ENCODE data around the gene FNDC3B. TPM values are rescaled to one million over a fixed set of nuclear protein-coding genes. Genes with fewer than 3 reads are reported as not detected.

Gene FNDC3B
- total RNA-seq, 1 experiment from 2014 or later, result 48.6 TPM

DNA sequence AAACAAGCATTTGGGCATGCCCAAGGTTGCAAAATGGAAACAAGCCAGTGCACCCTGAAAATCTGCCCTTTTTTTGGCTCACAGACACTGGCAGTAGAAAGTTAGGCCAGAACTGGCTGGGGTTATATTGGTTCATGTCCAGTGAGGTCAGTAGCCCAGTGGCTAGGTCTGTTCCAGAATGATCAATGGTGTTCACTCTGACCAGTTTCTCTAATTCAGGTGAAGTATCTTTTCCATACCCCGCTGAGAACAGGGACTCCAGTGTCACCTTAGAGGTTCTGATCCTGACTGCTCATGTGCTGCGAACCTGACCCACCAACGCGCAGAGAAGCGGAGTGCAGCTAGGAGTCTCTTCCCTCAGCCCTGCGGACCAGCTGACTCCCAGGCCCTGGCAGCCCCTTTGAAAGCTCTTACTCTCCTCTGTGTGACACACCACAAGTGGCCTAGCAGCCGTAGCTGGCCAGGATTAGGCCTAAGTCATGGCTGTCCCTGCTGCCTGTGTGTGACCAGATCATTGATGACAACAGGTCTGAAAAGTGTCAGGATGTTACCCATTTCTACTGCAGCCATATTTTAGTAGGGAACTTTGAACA, 285.3 kb downstream of the FNDC3B start:
- Histone ChIP-seq H3K36me3 (ENCODE audit: low read depth, low read length) (peaks cover 33% of the 10 kb centered on the region), H3K4me2 (ENCODE audit: low read length) (no peak overlapping the region), H3K27ac (ENCODE audit: low read length) (no peak overlapping the region), H3K27me3 (ENCODE audit: low read length) (no peaks in the 10 kb centered on the region), H3K4me1 (ENCODE audit: insufficient read depth, low read length) (no peaks in the 10 kb centered on the region), H2AFZ (ENCODE audit: low read length) (no peak overlapping the region), H3K9me2 (replicated peaks; ENCODE audit: low read length) (no peaks in the 10 kb centered on the region), H3K79me2 (ENCODE audit: low read length) (no peaks in the 10 kb centered on the region), H4K20me1 (ENCODE audit: low read length) (no peaks in the 10 kb centered on the region), H3F3A (ENCODE audit: low read length, unreplicated experiment) (no peaks in the 10 kb centered on the region), H3K9ac (ENCODE audit: low read length) (no peak overlapping the region), H3K4me3 (ENCODE audit: low read length) (no peak overlapping the region), H3K9me3 (ENCODE audit: low read length) (no peaks in the 10 kb centered on the region)
- ChIA-PET POLR2A (ENCODE audit: unreplicated experiment) (no interaction called here), CTCF (no interaction called here)
- TF ChIP-seq EZH2phosphoT487 (IDR thresholded peaks at IDR 0.05; ENCODE audit: borderline replicate concordance, low read length), result no peak
- DNase-seq (no peak), ATAC-seq (no peak)
- intact Hi-C loops (cut with micrococcal nuclease), result no loop called here
- BruUV-seq (replicated peaks), result no TSS peak

DNA sequence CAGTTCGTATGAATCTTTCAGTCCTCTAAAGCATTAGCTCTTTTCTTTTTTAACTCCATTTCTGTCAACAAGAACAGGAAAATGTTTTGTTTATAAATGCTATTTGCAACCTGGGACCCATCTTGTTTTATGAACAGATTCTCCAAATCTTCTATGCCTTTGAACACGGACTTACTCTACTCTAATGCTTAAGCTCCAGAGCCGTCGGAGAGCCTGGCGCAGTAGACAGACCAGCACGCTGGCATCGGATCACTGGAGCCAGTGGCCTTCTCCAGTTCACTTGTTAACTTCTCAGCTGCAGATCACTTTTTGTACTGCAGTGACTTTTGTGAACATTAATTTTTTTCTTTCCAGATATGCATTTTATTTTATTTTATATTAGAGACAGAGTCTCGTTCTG, 286.1 kb downstream of the FNDC3B start:
- Histone ChIP-seq H3K79me2 (ENCODE audit: low read length) (no peaks in the 10 kb centered on the region), H3K9ac (ENCODE audit: low read length) (no peak overlapping the region), H3K4me3 (ENCODE audit: low read length) (no peak overlapping the region), H3K27me3 (ENCODE audit: low read length) (no peaks in the 10 kb centered on the region), H3K4me1 (ENCODE audit: insufficient read depth, low read length) (no peaks in the 10 kb centered on the region), H3K9me2 (replicated peaks; ENCODE audit: low read length) (no peaks in the 10 kb centered on the region), H3K4me2 (ENCODE audit: low read length) (no peak overlapping the region), H3K27ac (ENCODE audit: low read length) (no peak overlapping the region), H3K36me3 (ENCODE audit: low read depth, low read length) (peaks cover 30% of the 10 kb centered on the region), H3K9me3 (ENCODE audit: low read length) (no peaks in the 10 kb centered on the region), H2AFZ (ENCODE audit: low read length) (no peak overlapping the region), H4K20me1 (ENCODE audit: low read length) (no peaks in the 10 kb centered on the region), H3F3A (ENCODE audit: low read length, unreplicated experiment) (no peaks in the 10 kb centered on the region)
- CTCF ChIA-PET, result no interaction called here
- TF ChIP-seq, protein P1, sequence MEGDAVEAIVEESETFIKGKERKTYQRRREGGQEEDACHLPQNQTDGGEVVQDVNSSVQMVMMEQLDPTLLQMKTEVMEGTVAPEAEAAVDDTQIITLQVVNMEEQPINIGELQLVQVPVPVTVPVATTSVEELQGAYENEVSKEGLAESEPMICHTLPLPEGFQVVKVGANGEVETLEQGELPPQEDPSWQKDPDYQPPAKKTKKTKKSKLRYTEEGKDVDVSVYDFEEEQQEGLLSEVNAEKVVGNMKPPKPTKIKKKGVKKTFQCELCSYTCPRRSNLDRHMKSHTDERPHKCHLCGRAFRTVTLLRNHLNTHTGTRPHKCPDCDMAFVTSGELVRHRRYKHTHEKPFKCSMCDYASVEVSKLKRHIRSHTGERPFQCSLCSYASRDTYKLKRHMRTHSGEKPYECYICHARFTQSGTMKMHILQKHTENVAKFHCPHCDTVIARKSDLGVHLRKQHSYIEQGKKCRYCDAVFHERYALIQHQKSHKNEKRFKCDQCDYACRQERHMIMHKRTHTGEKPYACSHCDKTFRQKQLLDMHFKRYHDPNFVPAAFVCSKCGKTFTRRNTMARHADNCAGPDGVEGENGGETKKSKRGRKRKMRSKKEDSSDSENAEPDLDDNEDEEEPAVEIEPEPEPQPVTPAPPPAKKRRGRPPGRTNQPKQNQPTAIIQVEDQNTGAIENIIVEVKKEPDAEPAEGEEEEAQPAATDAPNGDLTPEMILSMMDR (conservative IDR thresholded peaks at IDR 0.05; ENCODE audit: low read depth, low read length), result no peak
- TF ChIP-seq EZH2 (IDR thresholded peaks at IDR 0.05; ENCODE audit: low read length, unreplicated experiment), result no peak
- no peak for TF ChIP-seq EZH2phosphoT487 (IDR thresholded peaks at IDR 0.05; ENCODE audit: borderline replicate concordance, low read length)
- ATAC-seq (no peak), DNase-seq (no peak)
- intact Hi-C loops (cut with micrococcal nuclease), result no loop called here
- BruUV-seq (replicated peaks), result no TSS peak
- POLR2A ChIA-PET (ENCODE audit: unreplicated experiment), result no interaction called here

DNA sequence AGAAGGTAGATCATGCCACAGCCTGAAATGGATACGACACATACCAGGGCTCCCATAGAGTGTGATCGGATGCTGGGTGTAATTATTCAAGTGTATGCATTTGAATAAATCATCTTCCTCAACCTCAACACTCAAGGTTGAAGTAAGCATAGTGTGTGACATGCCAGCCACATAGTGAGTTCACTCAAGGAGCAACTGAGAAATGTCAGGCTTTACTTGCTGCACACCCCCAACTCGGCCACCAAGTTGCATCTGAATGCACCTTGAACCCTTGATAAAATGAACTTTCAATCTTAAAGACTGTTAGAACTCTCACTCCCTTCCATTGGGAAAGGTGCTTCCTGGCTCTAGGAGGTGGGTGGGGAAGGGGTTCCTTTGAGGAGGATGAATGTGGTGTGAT, 287.6 kb downstream of the FNDC3B start:
- TF ChIP-seq, protein P1 (conservative IDR thresholded peaks at IDR 0.05; ENCODE audit: low read depth, low read length), result no peak
- TF ChIP-seq EZH2 (IDR thresholded peaks at IDR 0.05; ENCODE audit: low read length, unreplicated experiment) (no peak), EZH2phosphoT487 (IDR thresholded peaks at IDR 0.05; ENCODE audit: borderline replicate concordance, low read length) (no peak)
- Histone ChIP-seq H3K4me1 (ENCODE audit: insufficient read depth, low read length) (no peaks in the 10 kb centered on the region), H3K4me3 (ENCODE audit: low read length) (no peak overlapping the region), H3K27ac (ENCODE audit: low read length) (no peak overlapping the region), H3K79me2 (ENCODE audit: low read length) (no peaks in the 10 kb centered on the region), H4K20me1 (ENCODE audit: low read length) (no peaks in the 10 kb centered on the region), H2AFZ (ENCODE audit: low read length) (no peak overlapping the region), H3K9me2 (replicated peaks; ENCODE audit: low read length) (no peaks in the 10 kb centered on the region), H3K9me3 (ENCODE audit: low read length) (no peaks in the 10 kb centered on the region), H3K36me3 (ENCODE audit: low read depth, low read length) (peaks cover 34% of the 10 kb centered on the region), H3F3A (ENCODE audit: low read length, unreplicated experiment) (no peaks in the 10 kb centered on the region), H3K27me3 (ENCODE audit: low read length) (no peaks in the 10 kb centered on the region), H3K4me2 (ENCODE audit: low read length) (no peak overlapping the region), H3K9ac (ENCODE audit: low read length) (no peak overlapping the region)
- BruUV-seq (replicated peaks), result no TSS peak
- ChIA-PET POLR2A (ENCODE audit: unreplicated experiment) (no interaction called here), CTCF (no interaction called here)
- ATAC-seq (no peak), DNase-seq (no peak)
- intact Hi-C loops (cut with micrococcal nuclease), result no loop called here
